HL-60 (cell line): ENCODE results near the gene USH2A.

ENCODE experiments used
- DNase-seq, 2 experiments: peaks; one replicate each; pipeline ENCODE4 v3.0.0-alpha.2; 2010 to 2020; ENCODE audit warnings: low read depth in 1 of 2, low spot score in 1 of 2
- H3K27ac ChIP-seq: fragments of 250-450 bp; sonication (Bioruptor Pico); replicated peaks from 2 replicates; pipeline ENCODE4 v1.5.1; 2020; ENCODE audit warnings: mild to moderate bottlenecking, moderate library complexity
- H3K27me3 ChIP-seq: fragments of 250-450 bp; sonication (Bioruptor Pico); 2 replicates; pipeline ENCODE4 v1.5.1; 2021; ENCODE audit warnings: mild to moderate bottlenecking, moderate library complexity; ENCODE audit not compliant: insufficient read depth, poor library complexity, severe bottlenecking
- H3K4me3 ChIP-seq: replicated peaks from 2 replicates; pipeline ENCODE4 v1.5.1; 2011; ENCODE audit warnings: mild to moderate bottlenecking, control low read depth, low read length; ENCODE audit not compliant: insufficient read depth
- CTCF ChIP-seq: IDR thresholded peaks from one replicate; pipeline ENCODE4 v1.5.1; 2011; ENCODE audit warnings: low read length, control low read depth, inconsistent platforms; ENCODE audit not compliant: insufficient read depth
- GABPA ChIP-seq: IDR thresholded peaks from 2 replicates; pipeline ENCODE4 v1.6.1; 2012; ENCODE audit warnings: low read depth
- POLR2AphosphoS5 ChIP-seq: IDR thresholded peaks from 2 replicates; pipeline ENCODE4 v1.6.1; 2012; ENCODE audit warnings: low read depth
- REST ChIP-seq: IDR thresholded peaks from 2 replicates; pipeline ENCODE4 v1.6.1; 2012; ENCODE audit warnings: low read depth; ENCODE audit not compliant: insufficient replicate concordance
- SPI1 ChIP-seq: IDR thresholded peaks from 2 replicates; pipeline ENCODE4 v1.6.1; 2012; ENCODE audit warnings: low read depth, mild to moderate bottlenecking, borderline replicate concordance

USH2A gene

GRCh38 chr1:215652371-215652770 is 770.9 kb downstream of the USH2A start:
- Histone ChIP-seq H3K4me3 (no peak overlapping the region), H3K27ac (no peak overlapping the region), H3K27me3 (no peaks in the 10 kb centered on the region)
- no peak for DNase-seq
- no peak for TF ChIP-seq REST
- no peak for TF ChIP-seq CTCF

GRCh38 chr1:215651867-215652266 is 771.4 kb downstream of the USH2A start:
- DNase-seq: no peak
- Histone ChIP-seq H3K4me3 (no peak overlapping the region), H3K27me3 (no peaks in the 10 kb centered on the region), H3K27ac (no peak overlapping the region)
- TF ChIP-seq REST (no peak), CTCF (no peak), GABPA (no peak), POLR2AphosphoS5 (no peak), SPI1 (no peak)

- H3K27ac ChIP-seq: no peak overlapping the region
- DNase-seq: no peak
- no peaks in the 10 kb centered on the region for H3K27me3 ChIP-seq
- H3K4me3 ChIP-seq: no peak overlapping the region
- TF ChIP-seq POLR2AphosphoS5: no peak
- no peak for TF ChIP-seq GABPA
- no peak for TF ChIP-seq REST
These were observed 772.6 kb downstream of the USH2A start for GRCh38 chr1:215650446-215651149.

- H3K27me3 ChIP-seq: no peaks in the 10 kb centered on the region
- no peak for TF ChIP-seq GABPA
- no peak for TF ChIP-seq SPI1
- TF ChIP-seq REST: no peak
- no peak for TF ChIP-seq POLR2AphosphoS5
- no peak for TF ChIP-seq CTCF
- no peak overlapping the region for H3K4me3 ChIP-seq
- DNase-seq: no peak
- H3K27ac ChIP-seq: no peak overlapping the region
These were observed 774.3 kb downstream of the USH2A start for GRCh38 chr1:215648957-215649356.
